ENCODE results near the gene KDM2A.

Gene KDM2A

DNA sequence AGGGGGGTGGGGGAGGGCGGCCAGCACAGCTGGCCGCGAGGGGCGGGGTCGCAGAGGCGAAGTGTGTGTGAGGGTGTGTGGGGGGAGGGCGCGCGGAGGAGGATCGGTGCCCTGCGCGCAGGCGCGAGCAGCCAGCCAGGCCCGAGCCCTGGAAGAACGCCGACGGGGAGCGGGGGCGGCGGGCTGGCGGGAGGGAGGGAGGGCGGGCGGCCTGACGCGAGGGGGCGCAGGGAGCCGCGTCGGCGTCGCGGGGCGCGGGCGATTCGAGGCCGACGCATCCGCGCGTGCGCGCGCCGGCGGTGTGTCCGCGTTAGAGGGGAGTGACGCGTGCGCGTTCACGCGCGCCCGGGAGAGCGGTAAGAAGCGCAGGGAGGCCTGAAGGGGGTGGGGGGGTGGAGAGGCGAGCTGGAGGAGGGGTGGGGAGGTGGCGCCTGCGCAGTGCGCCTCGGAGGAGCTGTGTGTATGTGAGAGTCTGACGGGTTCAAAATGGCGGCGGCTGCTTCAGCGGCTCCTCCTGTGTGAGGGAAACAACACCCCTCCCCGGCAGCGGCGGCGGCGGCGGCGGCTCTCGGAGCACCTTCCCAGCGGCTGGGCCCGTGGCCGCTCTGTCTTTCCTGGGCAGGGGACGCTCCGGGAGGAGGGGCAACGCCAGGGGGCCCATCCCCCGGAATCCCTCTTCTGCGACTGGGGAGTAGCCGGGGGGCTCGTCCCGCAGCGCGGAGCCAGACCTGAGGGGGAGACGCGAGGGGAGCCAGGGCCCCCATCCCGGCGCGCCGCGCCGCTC, at the start of gene KDM2A:
KDM2A (plus strand) TSS at position 463 of the 784 bp plus-strand sequence. CDS start 2,054 bp downstream, outside the sequence.
- peak; percentile 94 for DNase-seq (ENCODE audit: low read depth)
- peak within 1 kb of the TSS; percentile 96 for H3K4me3 ChIP-seq (ENCODE audit: low read depth, low read length)
- TF ChIP-seq, protein P1, sequence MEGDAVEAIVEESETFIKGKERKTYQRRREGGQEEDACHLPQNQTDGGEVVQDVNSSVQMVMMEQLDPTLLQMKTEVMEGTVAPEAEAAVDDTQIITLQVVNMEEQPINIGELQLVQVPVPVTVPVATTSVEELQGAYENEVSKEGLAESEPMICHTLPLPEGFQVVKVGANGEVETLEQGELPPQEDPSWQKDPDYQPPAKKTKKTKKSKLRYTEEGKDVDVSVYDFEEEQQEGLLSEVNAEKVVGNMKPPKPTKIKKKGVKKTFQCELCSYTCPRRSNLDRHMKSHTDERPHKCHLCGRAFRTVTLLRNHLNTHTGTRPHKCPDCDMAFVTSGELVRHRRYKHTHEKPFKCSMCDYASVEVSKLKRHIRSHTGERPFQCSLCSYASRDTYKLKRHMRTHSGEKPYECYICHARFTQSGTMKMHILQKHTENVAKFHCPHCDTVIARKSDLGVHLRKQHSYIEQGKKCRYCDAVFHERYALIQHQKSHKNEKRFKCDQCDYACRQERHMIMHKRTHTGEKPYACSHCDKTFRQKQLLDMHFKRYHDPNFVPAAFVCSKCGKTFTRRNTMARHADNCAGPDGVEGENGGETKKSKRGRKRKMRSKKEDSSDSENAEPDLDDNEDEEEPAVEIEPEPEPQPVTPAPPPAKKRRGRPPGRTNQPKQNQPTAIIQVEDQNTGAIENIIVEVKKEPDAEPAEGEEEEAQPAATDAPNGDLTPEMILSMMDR (IDR thresholded peaks at IDR 0.05; ENCODE audit: control insufficient read depth, extremely low read depth, insufficient read depth) = peak; percentile 50

DNA sequence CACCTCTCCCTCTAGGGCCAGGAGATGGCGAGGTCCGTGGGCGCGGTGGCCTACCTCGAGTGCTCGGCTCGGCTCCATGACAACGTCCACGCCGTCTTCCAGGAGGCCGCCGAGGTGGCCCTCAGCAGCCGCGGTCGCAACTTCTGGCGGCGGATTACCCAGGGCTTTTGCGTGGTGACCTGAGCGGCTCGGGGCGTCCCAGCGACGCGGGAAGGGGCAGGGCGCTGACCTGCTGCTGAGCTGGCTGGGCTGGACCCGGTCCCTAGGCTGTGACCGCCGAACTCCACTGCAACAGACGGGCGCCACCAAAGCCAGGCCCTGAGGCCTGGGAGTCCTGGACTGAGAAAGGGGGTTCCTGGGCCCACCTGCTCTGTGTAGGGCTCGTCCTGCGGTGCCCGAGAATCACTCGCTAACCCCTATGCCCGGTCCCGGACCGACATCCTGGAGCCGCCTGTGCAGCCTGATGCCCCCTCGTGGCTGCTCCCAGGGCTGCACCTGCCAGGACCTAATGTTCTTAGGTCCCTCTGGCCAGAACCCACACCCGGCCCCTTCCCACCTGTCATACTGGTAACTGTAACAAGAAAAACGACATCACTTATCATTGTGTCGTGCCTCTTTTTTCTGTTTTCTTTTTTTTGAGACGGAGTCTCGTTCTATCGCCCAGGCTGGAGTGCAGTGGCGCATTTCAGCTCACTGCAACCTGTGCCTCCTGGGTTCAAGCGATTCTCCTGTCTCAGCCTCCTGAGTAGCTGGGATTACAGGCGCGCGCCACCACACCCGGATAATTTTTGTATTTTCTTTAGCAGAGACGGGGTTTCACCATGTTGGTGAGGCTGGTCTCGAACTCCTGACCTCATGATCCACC, 47.4 kb upstream of the KDM2A start:
- TF ChIP-seq, protein P1 (IDR thresholded peaks at IDR 0.05; ENCODE audit: control insufficient read depth, extremely low read depth, insufficient read depth) = peak; percentile 39
- DNase-seq (ENCODE audit: low read depth) = no peak
- H3K4me3 ChIP-seq (ENCODE audit: low read depth, low read length) = no peak overlapping the region

DNA sequence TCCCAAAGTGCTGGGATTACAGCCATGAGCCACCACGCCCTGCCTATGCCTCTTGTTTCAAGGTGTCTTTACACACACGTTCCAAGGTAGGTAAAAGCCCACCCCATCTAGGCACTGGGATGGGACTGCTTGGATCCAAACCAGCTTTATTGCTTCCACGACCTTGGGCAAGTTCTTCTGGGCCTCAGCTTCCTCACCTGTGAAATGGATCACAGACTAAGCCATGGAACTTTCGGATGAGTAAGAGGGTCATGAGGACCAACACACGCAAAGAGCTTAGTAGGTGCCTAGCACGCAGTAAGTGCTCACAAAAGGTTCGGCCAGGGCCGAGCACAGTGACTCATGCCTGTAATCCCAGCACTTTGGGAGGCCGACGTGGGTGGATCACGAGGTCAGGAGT, 46.8 kb upstream of the KDM2A start:
- DNase-seq (ENCODE audit: low read depth) = no peak
- TF ChIP-seq, protein P1 (IDR thresholded peaks at IDR 0.05; ENCODE audit: control insufficient read depth, extremely low read depth, insufficient read depth) = no peak
- H3K4me3 ChIP-seq (ENCODE audit: low read depth, low read length) = no peak overlapping the region

DNA sequence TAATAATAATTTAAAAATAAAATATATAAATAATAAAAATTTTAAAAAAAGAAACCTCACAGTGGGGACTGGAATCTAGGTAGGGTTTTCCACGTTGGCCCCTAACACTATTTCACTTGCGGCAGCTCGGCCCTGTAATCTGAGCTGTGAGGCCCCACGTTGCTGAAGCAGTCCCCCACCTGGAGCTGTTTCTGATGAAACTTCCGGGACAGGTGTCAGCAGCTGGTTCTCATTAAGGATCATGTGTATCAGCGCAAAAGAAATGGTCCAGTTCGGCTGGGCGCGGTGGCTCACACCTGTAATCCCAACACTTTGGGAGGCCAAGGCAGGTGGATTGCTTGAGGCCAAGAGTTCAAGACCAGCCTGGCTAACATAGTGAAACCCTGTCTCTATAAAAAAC, 45.2 kb upstream of the KDM2A start:
- DNase-seq (ENCODE audit: low read depth) = no peak
- H3K4me3 ChIP-seq (ENCODE audit: low read depth, low read length) = no peak overlapping the region
- TF ChIP-seq, protein P1 (IDR thresholded peaks at IDR 0.05; ENCODE audit: control insufficient read depth, extremely low read depth, insufficient read depth) = no peak

DNA sequence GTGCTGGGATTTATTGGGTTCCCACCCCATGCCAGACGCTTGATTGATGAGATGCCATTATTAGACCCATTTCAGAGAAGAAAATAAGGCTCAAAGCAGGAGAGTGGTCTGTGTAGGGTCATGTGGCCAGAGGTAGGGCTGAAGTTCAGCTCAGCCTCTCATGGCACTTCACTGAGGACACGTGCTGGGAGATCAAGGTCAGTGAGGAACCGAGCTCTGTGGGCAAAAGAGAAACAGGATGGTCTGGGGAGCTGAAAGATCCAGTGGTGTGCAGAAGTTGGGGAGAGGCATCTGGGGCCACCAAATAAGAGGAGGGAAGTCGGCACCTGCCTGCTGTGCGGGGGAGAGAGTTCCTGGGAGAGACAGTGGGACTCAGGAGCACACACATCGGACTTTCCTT, 42.9 kb upstream of the KDM2A start:
- no peak for DNase-seq (ENCODE audit: low read depth)
- H3K4me3 ChIP-seq (ENCODE audit: low read depth, low read length) = no peak overlapping the region
- TF ChIP-seq, protein P1 (IDR thresholded peaks at IDR 0.05; ENCODE audit: control insufficient read depth, extremely low read depth, insufficient read depth) = no peak

DNA sequence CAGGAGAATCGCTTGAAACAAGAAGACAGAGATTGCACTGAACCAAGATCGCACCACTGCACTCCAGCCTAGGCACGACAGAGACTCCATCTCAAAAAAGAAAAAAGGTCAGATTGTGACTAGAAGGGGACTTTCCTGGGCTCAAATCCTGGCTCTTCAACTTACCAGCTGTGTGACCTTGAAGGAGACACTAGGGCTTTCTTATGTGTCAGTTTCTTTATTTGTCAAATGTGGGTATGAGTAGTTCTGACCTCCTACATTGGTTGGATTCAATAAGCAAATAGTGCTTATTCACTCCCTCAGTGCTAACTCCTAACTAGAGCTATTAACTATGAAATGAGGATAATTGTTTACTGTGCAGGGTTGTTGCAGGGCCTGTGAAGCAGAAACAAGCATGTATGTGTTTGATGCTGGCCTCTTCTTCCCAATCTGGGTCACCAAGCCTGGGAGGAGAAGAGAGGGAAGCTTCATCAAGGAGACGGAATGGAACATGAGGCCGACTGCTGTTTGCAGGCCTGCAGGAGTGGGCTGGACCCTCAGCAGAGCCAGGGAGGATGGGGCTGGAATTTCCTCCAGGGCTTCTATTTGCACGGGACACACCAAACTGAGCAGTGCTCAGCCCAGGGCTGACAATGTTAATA, 39.9 kb upstream of the KDM2A start:
- H3K4me3 ChIP-seq (ENCODE audit: low read depth, low read length) = no peak overlapping the region

More for the DNA sequence above, 39.9 kb upstream of the KDM2A start:
- TF ChIP-seq, protein P1 (IDR thresholded peaks at IDR 0.05; ENCODE audit: control insufficient read depth, extremely low read depth, insufficient read depth) = no peak
- DNase-seq (ENCODE audit: low read depth) = no peak

All from LNCaP clone FGC (cell line).